WTC11 (cell line): ENCODE results near the gene UBALD1. TPM values are rescaled to one million over a fixed set of nuclear protein-coding genes. Genes with fewer than 3 reads are reported as not detected.

Experiments
- ATAC-seq: fragments of 200-7000 bp; cut with Tn5 transposase; 2 replicates; pipeline ENCODE4 v1.10.0; 2021; ENCODE audit warnings: mild to moderate bottlenecking, moderate library complexity
- CTCF ChIA-PET: fragments of 300-600 bp; sonication (Branson Sonifier 250); formaldehyde crosslinking; loops from one replicate; lab custom pipeline; 2021; ENCODE audit warnings: antibody characterized with exemption; lab: Charles Lee
- POLR2A ChIA-PET: fragments of 350-600 bp; sonication (Branson Sonifier 250); formaldehyde crosslinking; loops from one replicate; lab custom pipeline; 2021; ENCODE audit warnings: antibody characterized with exemption; lab: Charles Lee
- DNase-seq: peaks from one replicate; pipeline ENCODE4 v3.0.0; 2021; ENCODE audit warnings: low spot score
- H3K27ac Mint-ChIP-seq: 2 replicates; pipeline ENCODE4 v1.8.0; 2021; ENCODE audit warnings: mixed read lengths
- H3K27me3 Mint-ChIP-seq: 2 replicates; pipeline ENCODE4 v1.8.0; 2021; ENCODE audit warnings: low read depth, mild to moderate bottlenecking, moderate library complexity, mixed read lengths
- H3K36me3 Mint-ChIP-seq: 2 replicates; pipeline ENCODE4 v1.8.0; 2021; ENCODE audit warnings: mixed read lengths
- H3K4me1 Mint-ChIP-seq: 2 replicates; pipeline ENCODE4 v1.8.0; 2022; ENCODE audit warnings: mixed read lengths
- H3K4me3 Mint-ChIP-seq: 2 replicates; pipeline ENCODE4 v1.8.0; 2021; ENCODE audit warnings: mild to moderate bottlenecking, moderate library complexity, mixed read lengths
- H3K9me3 Mint-ChIP-seq: 2 replicates; pipeline ENCODE4 v1.8.0; 2021; ENCODE audit warnings: mixed read lengths
- ATF2 ChIP-seq: sonication (generic); formaldehyde crosslinking; IDR thresholded peaks from 2 replicates; pipeline ENCODE4 v1.8.1; 2022; ENCODE audit warnings: low read depth, missing genetic modification reagents, borderline replicate concordance
- ATF3 ChIP-seq: sonication (generic); formaldehyde crosslinking; conservative IDR thresholded peaks from 2 replicates; pipeline ENCODE4 v1.8.1; 2022; ENCODE audit warnings: mild to moderate bottlenecking, missing genetic modification reagents
- CREM ChIP-seq: sonication (generic); formaldehyde crosslinking; IDR thresholded peaks from 2 replicates; pipeline ENCODE4 v1.8.1; 2022; ENCODE audit warnings: mild to moderate bottlenecking, missing genetic modification reagents, moderate library complexity
- FOXJ3 ChIP-seq: sonication (generic); formaldehyde crosslinking; IDR thresholded peaks from 2 replicates; pipeline ENCODE4 v1.9.0; 2021; ENCODE audit warnings: missing genetic modification reagents, mild to moderate bottlenecking, borderline replicate concordance
- GABPB1 ChIP-seq: sonication (generic); formaldehyde crosslinking; IDR thresholded peaks from 2 replicates; pipeline ENCODE4 v1.8.1; 2023; ENCODE audit warnings: mild to moderate bottlenecking, missing genetic modification reagents
- KAT7 ChIP-seq: sonication (generic); formaldehyde crosslinking; IDR thresholded peaks from 2 replicates; pipeline ENCODE4 v1.8.1; 2023; ENCODE audit warnings: missing genetic modification reagents, mild to moderate bottlenecking, borderline replicate concordance
- NR3C1 ChIP-seq: sonication (generic); formaldehyde crosslinking; conservative IDR thresholded peaks from 2 replicates; pipeline ENCODE4 v1.8.1; 2023; ENCODE audit warnings: low read depth, mild to moderate bottlenecking, missing genetic modification reagents
- OVOL2 ChIP-seq: fragments of 250-450 bp; sonication (Bioruptor Pico); IDR thresholded peaks from 2 replicates; pipeline ENCODE4 v1.9.0; 2021; ENCODE audit warnings: mild to moderate bottlenecking, borderline replicate concordance
- PRDM15 ChIP-seq: sonication (generic); formaldehyde crosslinking; IDR thresholded peaks from 2 replicates; pipeline ENCODE4 v1.8.0; 2022; ENCODE audit warnings: missing genetic modification reagents
- RORB ChIP-seq: fragments of 250-450 bp; sonication (Bioruptor Pico); IDR thresholded peaks from 2 replicates; pipeline ENCODE4 v1.9.0; 2021; ENCODE audit warnings: mild to moderate bottlenecking
- SMAD4 ChIP-seq: sonication (generic); formaldehyde crosslinking; IDR thresholded peaks from 2 replicates; pipeline ENCODE4 v1.8.0; 2022; ENCODE audit warnings: mild to moderate bottlenecking, missing genetic modification reagents
- STAT6 ChIP-seq: sonication (generic); formaldehyde crosslinking; conservative IDR thresholded peaks from 2 replicates; pipeline ENCODE4 v1.8.1; 2023; ENCODE audit warnings: mild to moderate bottlenecking, low read depth, missing genetic modification reagents, moderate library complexity
- ZNF416 ChIP-seq: fragments of 250-450 bp; sonication (Bioruptor Pico); IDR thresholded peaks from 2 replicates; pipeline ENCODE4 v1.9.0; 2021; ENCODE audit warnings: mild to moderate bottlenecking, inconsistent platforms
- total RNA-seq: library from RNA; stranded (reverse); gene quantifications from 3 replicates; pipeline ENCODE4 v1.2.3, GENCODE V29; 2021
- TF ChIP-seq, protein P1 (sequence below): sonication (generic); formaldehyde crosslinking; IDR thresholded peaks from 2 replicates; pipeline ENCODE4 v1.8.0; 2022; ENCODE audit warnings: mild to moderate bottlenecking, missing genetic modification reagents
- TF ChIP-seq, protein P2 (sequence below): sonication (generic); formaldehyde crosslinking; IDR thresholded peaks from 2 replicates; pipeline ENCODE4 v1.8.1; 2023; ENCODE audit warnings: mild to moderate bottlenecking, missing genetic modification reagents
- TF ChIP-seq, protein P3 (sequence below): fragments of 250-450 bp; sonication (Bioruptor Pico); IDR thresholded peaks from 2 replicates; pipeline ENCODE4 v1.9.0; 2021; ENCODE audit warnings: mild to moderate bottlenecking, borderline replicate concordance

UBALD1 gene
- total RNA-seq, 1 experiment from 2014 or later = 56.8 TPM

DNA sequence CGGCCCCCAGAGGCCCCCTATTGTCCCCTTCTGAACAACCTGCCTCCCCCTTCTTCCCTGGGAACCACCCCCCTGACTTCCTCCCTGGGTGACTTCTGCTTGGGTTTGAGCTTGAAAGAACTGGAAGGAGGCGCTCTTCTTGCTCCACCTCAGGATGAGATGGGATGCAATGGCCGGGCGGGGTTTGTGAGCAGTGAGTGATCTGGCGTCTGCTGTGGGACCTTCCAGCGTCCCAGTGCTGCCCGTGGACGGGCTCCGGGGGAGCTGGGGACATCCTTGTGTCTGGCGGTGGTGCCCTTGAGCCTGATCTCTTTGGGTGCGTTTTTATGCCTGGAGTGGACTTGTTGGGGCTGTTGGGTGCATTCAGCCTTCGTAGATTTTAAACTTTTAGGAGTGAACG, 21.5 kb upstream of the UBALD1 start (continued):
- TF ChIP-seq STAT6 (CRISPR knock-in tag) (no peak), SMAD4 (CRISPR knock-in tag) (no peak), PRDM15 (CRISPR knock-in tag) (no peak), CREM (CRISPR knock-in tag) (no peak), ATF3 (CRISPR knock-in tag) (no peak), RORB (CRISPR knock-in tag) (no peak), FOXJ3 (CRISPR knock-in tag) (no peak)
- TF ChIP-seq, protein P1, sequence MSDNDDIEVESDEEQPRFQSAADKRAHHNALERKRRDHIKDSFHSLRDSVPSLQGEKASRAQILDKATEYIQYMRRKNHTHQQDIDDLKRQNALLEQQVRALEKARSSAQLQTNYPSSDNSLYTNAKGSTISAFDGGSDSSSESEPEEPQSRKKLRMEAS (CRISPR knock-in tag) = no peak

GRCh38 chr16:4634768-4635167, 20.1 kb upstream of the UBALD1 start:
- ChIA-PET POLR2A (no interaction called here), CTCF (interaction anchor here (1.9 to 3.5 kb wide), 3 partner anchors 11 to 48 kb away, joined by 7 to 26 read pairs (median 18); partner anchors contain the start of gene MGRN1)
- no peak overlapping the region for H3K4me3 Mint-ChIP-seq
- H3K9me3 Mint-ChIP-seq = no peaks in the 10 kb centered on the region
- 0 out of 2 replicates have a peak, but pooled peaks cover 4% of the 10 kb centered on the region for H3K4me1 Mint-ChIP-seq
- ATAC-seq = no peak
- DNase-seq = no peak
- peaks cover 8% of the 10 kb centered on the region; the same call in 1 of the 2 replicates for H3K36me3 Mint-ChIP-seq
- H3K27me3 Mint-ChIP-seq = no peaks in the 10 kb centered on the region
- peak overlapping the region; percentile 74; the same call in 1 of the 2 replicates for H3K27ac Mint-ChIP-seq
- no peak for TF ChIP-seq KAT7
- no peak for TF ChIP-seq ATF2 (CRISPR knock-in tag)
- no peak for TF ChIP-seq OVOL2
- TF ChIP-seq ZNF416 (CRISPR knock-in tag) = no peak
- TF ChIP-seq SMAD4 (CRISPR knock-in tag) = no peak
- TF ChIP-seq NR3C1 (CRISPR knock-in tag) = no peak
- TF ChIP-seq, protein P2, sequence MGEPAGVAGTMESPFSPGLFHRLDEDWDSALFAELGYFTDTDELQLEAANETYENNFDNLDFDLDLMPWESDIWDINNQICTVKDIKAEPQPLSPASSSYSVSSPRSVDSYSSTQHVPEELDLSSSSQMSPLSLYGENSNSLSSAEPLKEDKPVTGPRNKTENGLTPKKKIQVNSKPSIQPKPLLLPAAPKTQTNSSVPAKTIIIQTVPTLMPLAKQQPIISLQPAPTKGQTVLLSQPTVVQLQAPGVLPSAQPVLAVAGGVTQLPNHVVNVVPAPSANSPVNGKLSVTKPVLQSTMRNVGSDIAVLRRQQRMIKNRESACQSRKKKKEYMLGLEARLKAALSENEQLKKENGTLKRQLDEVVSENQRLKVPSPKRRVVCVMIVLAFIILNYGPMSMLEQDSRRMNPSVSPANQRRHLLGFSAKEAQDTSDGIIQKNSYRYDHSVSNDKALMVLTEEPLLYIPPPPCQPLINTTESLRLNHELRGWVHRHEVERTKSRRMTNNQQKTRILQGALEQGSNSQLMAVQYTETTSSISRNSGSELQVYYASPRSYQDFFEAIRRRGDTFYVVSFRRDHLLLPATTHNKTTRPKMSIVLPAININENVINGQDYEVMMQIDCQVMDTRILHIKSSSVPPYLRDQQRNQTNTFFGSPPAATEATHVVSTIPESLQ = no peak
- no peak for TF ChIP-seq GABPB1 (CRISPR knock-in tag)
- TF ChIP-seq, protein P1 (CRISPR knock-in tag) = no peak
- TF ChIP-seq, protein P3, sequence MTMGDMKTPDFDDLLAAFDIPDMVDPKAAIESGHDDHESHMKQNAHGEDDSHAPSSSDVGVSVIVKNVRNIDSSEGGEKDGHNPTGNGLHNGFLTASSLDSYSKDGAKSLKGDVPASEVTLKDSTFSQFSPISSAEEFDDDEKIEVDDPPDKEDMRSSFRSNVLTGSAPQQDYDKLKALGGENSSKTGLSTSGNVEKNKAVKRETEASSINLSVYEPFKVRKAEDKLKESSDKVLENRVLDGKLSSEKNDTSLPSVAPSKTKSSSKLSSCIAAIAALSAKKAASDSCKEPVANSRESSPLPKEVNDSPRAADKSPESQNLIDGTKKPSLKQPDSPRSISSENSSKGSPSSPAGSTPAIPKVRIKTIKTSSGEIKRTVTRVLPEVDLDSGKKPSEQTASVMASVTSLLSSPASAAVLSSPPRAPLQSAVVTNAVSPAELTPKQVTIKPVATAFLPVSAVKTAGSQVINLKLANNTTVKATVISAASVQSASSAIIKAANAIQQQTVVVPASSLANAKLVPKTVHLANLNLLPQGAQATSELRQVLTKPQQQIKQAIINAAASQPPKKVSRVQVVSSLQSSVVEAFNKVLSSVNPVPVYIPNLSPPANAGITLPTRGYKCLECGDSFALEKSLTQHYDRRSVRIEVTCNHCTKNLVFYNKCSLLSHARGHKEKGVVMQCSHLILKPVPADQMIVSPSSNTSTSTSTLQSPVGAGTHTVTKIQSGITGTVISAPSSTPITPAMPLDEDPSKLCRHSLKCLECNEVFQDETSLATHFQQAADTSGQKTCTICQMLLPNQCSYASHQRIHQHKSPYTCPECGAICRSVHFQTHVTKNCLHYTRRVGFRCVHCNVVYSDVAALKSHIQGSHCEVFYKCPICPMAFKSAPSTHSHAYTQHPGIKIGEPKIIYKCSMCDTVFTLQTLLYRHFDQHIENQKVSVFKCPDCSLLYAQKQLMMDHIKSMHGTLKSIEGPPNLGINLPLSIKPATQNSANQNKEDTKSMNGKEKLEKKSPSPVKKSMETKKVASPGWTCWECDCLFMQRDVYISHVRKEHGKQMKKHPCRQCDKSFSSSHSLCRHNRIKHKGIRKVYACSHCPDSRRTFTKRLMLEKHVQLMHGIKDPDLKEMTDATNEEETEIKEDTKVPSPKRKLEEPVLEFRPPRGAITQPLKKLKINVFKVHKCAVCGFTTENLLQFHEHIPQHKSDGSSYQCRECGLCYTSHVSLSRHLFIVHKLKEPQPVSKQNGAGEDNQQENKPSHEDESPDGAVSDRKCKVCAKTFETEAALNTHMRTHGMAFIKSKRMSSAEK = no peak
